ENCODE results near the gene EIF4G1.

- TF ChIP-seq CTCF (IDR thresholded peaks at IDR 0.05; ENCODE audit: insufficient read depth, low read depth, low read length) (no peak), EZH2 (IDR thresholded peaks at IDR 0.05; ENCODE audit: insufficient read depth, low read length) (no peak)
These were observed 19.3 kb downstream of the EIF4G1 start for GRCh38 chr3:184333700-184334099.

All from astrocyte (in vitro differentiated cells and primary cell).